Keratinocyte (primary cell): ENCODE measurements around the gene SECTM1. TPM values are rescaled to one million over a fixed set of nuclear protein-coding genes. Genes with fewer than 3 reads are reported as not detected.

ENCODE experiments used
- DNase-seq: peaks from one replicate; pipeline ENCODE4 v3.0.0-alpha.2; 2011; ENCODE audit warnings: low read depth, missing footprints, low spot score
- FAIRE-seq: peaks from 2 replicates; lab custom pipeline; 2011; peaks lifted over from hg19 to GRCh38; lab: Jason Lieb, UNC
- H2AFZ ChIP-seq: 2 replicates; pipeline ENCODE4 v1.6.0; 2012; ENCODE audit warnings: low read length, control low read depth, inconsistent platforms; ENCODE audit not compliant: control insufficient read depth
- H3K27ac ChIP-seq: 2 replicates; pipeline ENCODE4 v1.5.1; 2011; ENCODE audit warnings: low read length; ENCODE audit not compliant: control insufficient read depth, insufficient read depth
- H3K27me3 ChIP-seq: 3 replicates; pipeline ENCODE4 v1.6.0; 2011; ENCODE audit warnings: low read length; ENCODE audit not compliant: control insufficient read depth, insufficient read depth; ENCODE audit errors: extremely low read depth
- H3K36me3 ChIP-seq, 2 experiments: 2 replicates in 1 of 2; 3 replicates in 1 of 2; pipeline ENCODE4 v1.5.1; 2011; ENCODE audit warnings: low read length in 2 of 2, mild to moderate bottlenecking in 1 of 2; ENCODE audit not compliant: control insufficient read depth in 2 of 2, insufficient read depth in 2 of 2; ENCODE audit errors: extremely low read depth in 1 of 2
- H3K4me1 ChIP-seq: 3 replicates; pipeline ENCODE4 v1.5.1; 2011; ENCODE audit warnings: low read length; ENCODE audit not compliant: control insufficient read depth, insufficient read depth; ENCODE audit errors: extremely low read depth
- H3K4me2 ChIP-seq: 3 replicates; pipeline ENCODE4 v1.6.0; 2011; ENCODE audit warnings: low read depth, low read length; ENCODE audit not compliant: control insufficient read depth, insufficient read depth; ENCODE audit errors: extremely low read depth
- H3K4me3 ChIP-seq, 3 experiments: fragments of 200-600 bp in 1 of 3; sonication (generic) in 1 of 3; 2 replicates in 2 of 3; 3 replicates in 1 of 3; pipeline ENCODE4 v1.5.1; 2011 to 2016; ENCODE audit warnings: low read length in 3 of 3, mild to moderate bottlenecking in 3 of 3, control low read depth in 2 of 3, inconsistent platforms in 1 of 3, low read depth in 1 of 3, mixed read lengths in 1 of 3, mixed run types in 1 of 3, moderate library complexity in 1 of 3; ENCODE audit not compliant: control insufficient read depth in 2 of 3, insufficient read depth in 2 of 3; ENCODE audit errors: extremely low read depth in 1 of 3
- H3K79me2 ChIP-seq: 2 replicates; pipeline ENCODE4 v1.6.0; 2012; ENCODE audit warnings: low read length; ENCODE audit not compliant: control insufficient read depth, insufficient read depth
- H3K9ac ChIP-seq: 3 replicates; pipeline ENCODE4 v1.6.0; 2011; ENCODE audit warnings: low read length; ENCODE audit not compliant: control insufficient read depth, insufficient read depth; ENCODE audit errors: extremely low read depth
- H3K9me1 ChIP-seq: 3 replicates; pipeline ENCODE4 v1.6.0; 2011; ENCODE audit warnings: low read length; ENCODE audit not compliant: control insufficient read depth, insufficient read depth; ENCODE audit errors: extremely low read depth
- H3K9me3 ChIP-seq: 2 replicates; pipeline ENCODE4 v1.5.1; 2012; ENCODE audit warnings: low read depth, low read length; ENCODE audit not compliant: control insufficient read depth
- H4K20me1 ChIP-seq: 3 replicates; pipeline ENCODE4 v1.6.0; 2011; ENCODE audit warnings: low read length; ENCODE audit not compliant: control insufficient read depth, insufficient read depth; ENCODE audit errors: extremely low read depth
- EZH2 ChIP-seq: IDR thresholded peaks from one replicate; pipeline ENCODE4 v1.6.1; 2012; ENCODE audit warnings: inconsistent platforms, mild to moderate bottlenecking, low read length, moderate library complexity
- dilution Hi-C: fragments of 300-500 bp; cut with MboI; formaldehyde crosslinking; loops from one replicate; pipeline ENCODE4 v1.7.0; 2020; ENCODE audit warnings: low sequenced_read_pairs; ENCODE audit not compliant: extremely low pct_ligation_motif_present
- polyA plus RNA-seq, 5 experiments: library from polyadenylated mRNA; depleted of rRNA in 3 of 5; stranded (reverse) in 3 of 5; stranded (forward) in 1 of 5; unstranded in 1 of 5; fragments of >200 nt; gene quantifications; 1 replicate in 1 of 5; 2 replicates in 3 of 5; 3 replicates in 1 of 5; pipeline versions ENCODE4 v1.2.1 to v1.2.3, GENCODE V29; 2011 to 2012; ENCODE audit warnings: missing spikeins in 2 of 5, low read depth in 1 of 5, low replicate concordance in 1 of 5
- TF ChIP-seq, protein P1 (sequence below), 3 experiments: IDR thresholded peaks in 1 of 3; conservative IDR thresholded peaks in 1 of 3; optimal IDR thresholded peaks in 1 of 3; 2 replicates in 2 of 3; 3 replicates in 1 of 3; pipeline versions ENCODE3 to v1.5.1; 2011; ENCODE audit warnings: low read length in 3 of 3, mild to moderate bottlenecking in 3 of 3, moderate library complexity in 2 of 3, control low read depth in 1 of 3, inconsistent platforms in 1 of 3; ENCODE audit not compliant: insufficient read depth in 2 of 3; ENCODE audit errors: extremely low read depth in 1 of 3

Gene SECTM1
- polyA plus RNA-seq, 1 donor (not counting 4 experiments of a cell fraction or from before 2014, with no cell fraction given): 2.0 TPM

DNA sequence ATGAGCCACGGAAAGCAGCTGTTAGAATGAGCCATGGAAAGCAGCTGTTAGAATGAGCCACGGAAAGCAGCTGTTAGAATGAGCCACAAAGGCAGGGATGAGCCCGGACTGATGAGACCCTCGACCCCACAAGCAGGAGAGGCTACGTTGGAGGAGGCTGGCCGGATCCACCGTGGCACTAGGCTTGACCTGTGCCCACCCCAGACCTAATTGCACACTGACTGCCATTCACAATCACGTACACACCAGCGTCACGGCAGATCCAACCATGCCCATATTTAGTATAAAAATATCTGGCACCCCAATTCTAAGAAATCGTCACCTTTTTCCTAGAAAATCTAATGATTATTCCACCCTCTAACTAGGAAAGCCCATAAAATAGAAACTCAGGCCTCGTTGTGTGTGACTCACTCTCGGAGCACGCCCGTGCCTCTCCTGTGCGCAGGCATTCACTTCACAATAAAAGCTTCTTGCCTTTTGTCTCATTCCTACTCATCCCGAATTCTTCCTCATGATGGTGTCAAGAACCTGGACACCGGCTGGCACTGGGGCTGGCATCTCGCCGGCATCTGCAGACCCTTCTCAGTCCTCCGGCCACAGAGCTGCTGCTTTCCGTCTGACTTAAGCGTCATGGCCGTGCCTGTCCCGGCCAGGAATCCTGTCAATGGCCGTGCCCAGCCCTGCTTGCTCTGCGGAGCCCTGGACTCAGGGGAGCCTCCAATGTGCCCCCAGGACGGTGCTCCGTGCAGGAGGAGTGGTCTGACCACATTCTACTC is 5.5 kb upstream of the SECTM1 start:
- no peaks in the 10 kb centered on the region for H3K9me3 ChIP-seq
- dilution Hi-C loops: no loop called here
- H3K4me2 ChIP-seq: peak overlapping the region; percentile 91
- H4K20me1 ChIP-seq: no peaks in the 10 kb centered on the region
- no peaks in the 10 kb centered on the region for H3K79me2 ChIP-seq
- TF ChIP-seq, protein P1, sequence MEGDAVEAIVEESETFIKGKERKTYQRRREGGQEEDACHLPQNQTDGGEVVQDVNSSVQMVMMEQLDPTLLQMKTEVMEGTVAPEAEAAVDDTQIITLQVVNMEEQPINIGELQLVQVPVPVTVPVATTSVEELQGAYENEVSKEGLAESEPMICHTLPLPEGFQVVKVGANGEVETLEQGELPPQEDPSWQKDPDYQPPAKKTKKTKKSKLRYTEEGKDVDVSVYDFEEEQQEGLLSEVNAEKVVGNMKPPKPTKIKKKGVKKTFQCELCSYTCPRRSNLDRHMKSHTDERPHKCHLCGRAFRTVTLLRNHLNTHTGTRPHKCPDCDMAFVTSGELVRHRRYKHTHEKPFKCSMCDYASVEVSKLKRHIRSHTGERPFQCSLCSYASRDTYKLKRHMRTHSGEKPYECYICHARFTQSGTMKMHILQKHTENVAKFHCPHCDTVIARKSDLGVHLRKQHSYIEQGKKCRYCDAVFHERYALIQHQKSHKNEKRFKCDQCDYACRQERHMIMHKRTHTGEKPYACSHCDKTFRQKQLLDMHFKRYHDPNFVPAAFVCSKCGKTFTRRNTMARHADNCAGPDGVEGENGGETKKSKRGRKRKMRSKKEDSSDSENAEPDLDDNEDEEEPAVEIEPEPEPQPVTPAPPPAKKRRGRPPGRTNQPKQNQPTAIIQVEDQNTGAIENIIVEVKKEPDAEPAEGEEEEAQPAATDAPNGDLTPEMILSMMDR (optimal IDR thresholded peaks at IDR 0.05 in 1 of 3, IDR thresholded peaks at IDR 0.05 in 1 of 3, conservative IDR thresholded peaks at IDR 0.05 in 1 of 3; ENCODE audit: extremely low read depth in 1 of 3, insufficient read depth in 2 of 3, low read length in 3 of 3): no peak
- TF ChIP-seq EZH2: no peak
- H3K36me3 ChIP-seq: no peaks in the 10 kb centered on the region
- H3K9me1 ChIP-seq: no peaks in the 10 kb centered on the region
- H3K9ac ChIP-seq: peak overlapping the region; percentile 74
- peaks cover 11% of the 10 kb centered on the region for H3K27me3 ChIP-seq
- peak overlapping the region; percentile 94 for H2AFZ ChIP-seq
- peak overlapping the region; percentile 82 for H3K27ac ChIP-seq
- FAIRE-seq (peak; percentile 89), DNase-seq (peak; percentile 33)
- peaks cover 34% of the 10 kb centered on the region for H3K4me1 ChIP-seq
- H3K4me3 ChIP-seq: peak overlapping the region in 2 of 3 experiments; percentile 65 to 67

DNA sequence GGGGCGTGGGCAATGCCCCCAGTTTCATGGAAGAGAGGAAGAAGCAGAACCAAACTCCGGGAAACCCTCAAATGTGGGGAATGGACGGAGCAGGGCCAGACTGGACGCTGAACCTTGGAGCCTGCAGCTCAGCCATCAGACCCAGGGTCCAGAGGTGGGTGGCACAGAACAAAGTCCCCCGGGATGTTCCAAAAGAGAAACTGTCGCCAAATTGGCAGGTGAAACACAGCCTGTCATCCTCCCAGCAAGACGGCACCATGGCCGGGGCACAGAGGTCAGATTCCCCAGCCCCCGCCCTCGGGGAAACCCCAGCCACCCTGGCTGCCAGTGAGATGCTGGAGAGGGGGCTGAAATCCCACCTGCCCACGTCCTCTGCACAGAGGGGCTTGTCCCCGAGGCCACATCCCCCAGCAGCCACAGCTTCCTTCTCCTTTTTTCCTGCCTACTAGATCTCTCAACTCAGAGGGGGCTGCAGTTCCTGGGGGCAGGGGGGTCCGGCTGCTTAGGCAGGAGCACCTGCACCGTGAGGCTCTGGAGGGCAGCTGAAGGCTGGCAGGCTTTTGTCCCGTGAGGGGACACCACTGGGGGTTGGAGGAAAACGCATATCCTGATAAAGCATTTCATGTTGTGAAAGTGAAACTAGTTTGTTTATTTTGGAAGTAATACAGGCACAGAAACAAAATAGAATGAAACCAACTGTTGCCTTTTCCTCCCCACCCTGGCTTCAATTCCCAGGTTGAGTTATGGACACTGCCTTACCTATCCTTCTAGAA is 1.2 kb upstream of the SECTM1 start:
- no peaks in the 10 kb centered on the region for H3K79me2 ChIP-seq
- peaks cover 58% of the 10 kb centered on the region for H3K4me1 ChIP-seq
- peak overlapping the region; percentile 25 for H3K27ac ChIP-seq
- no peaks in the 10 kb centered on the region for H3K9me3 ChIP-seq
- H3K27me3 ChIP-seq: peaks cover 19% of the 10 kb centered on the region
- dilution Hi-C loops: no loop called here
- peak overlapping the region; percentile 28 for H3K9ac ChIP-seq
- no peak for TF ChIP-seq EZH2
- TF ChIP-seq, protein P1 (optimal IDR thresholded peaks at IDR 0.05 in 1 of 3, IDR thresholded peaks at IDR 0.05 in 1 of 3, conservative IDR thresholded peaks at IDR 0.05 in 1 of 3; ENCODE audit: extremely low read depth in 1 of 3, insufficient read depth in 2 of 3, low read length in 3 of 3): no peak
- no peak for DNase-seq
- H2AFZ ChIP-seq: peak overlapping the region; percentile 40
- peak overlapping the region; percentile 90 for H3K4me2 ChIP-seq
- no peaks in the 10 kb centered on the region for H4K20me1 ChIP-seq
- H3K4me3 ChIP-seq: peak overlapping the region in 2 of 3 experiments; percentile 63 to 66
- FAIRE-seq: peak; percentile 34
- H3K36me3 ChIP-seq: no peaks in the 10 kb centered on the region
- no peaks in the 10 kb centered on the region for H3K9me1 ChIP-seq
